Heart left ventricle (tissue), 13 donors: Measurements from ENCODE around the gene OR8S1.

Source experiments
- CTCF ChIP-seq, 12 donors: fragments of 200-600 bp; sonication (generic) in 4 of 12; IDR thresholded peaks; one replicate each; pipeline versions ENCODE4 v1.5.0 to v1.8.0; 2018 to 2022; ENCODE audit warnings: antibody characterized with exemption in 12 of 12, mild to moderate bottlenecking in 5 of 12
- POLR2A ChIP-seq, 2 donors: fragments of 450-650 bp; IDR thresholded peaks; one replicate each; pipeline ENCODE4 v1.6.1; 2017; ENCODE audit warnings: antibody characterized with exemption in 2 of 2, mild to moderate bottlenecking in 2 of 2, moderate library complexity in 2 of 2
- donor health status: ischemic (EF 13 %, LVEDD 7.1; RV severe dilation, severe dysfunction).
- donor health status: DM: no; HTN: yes; CAD: no.
- donor health status: DM: no; HTN: no; CAD: no.
- donor health status: ischemic (EF 25% LVEDD 6.9; RV normal size, moderate dysfunction).
- donor health status: ischemic (EF 25% LVEDD 5.7; RV mildly dilated, moderate dysfunction).
- donor health status: ischemic (EF 35%, LVEDD 5.7; RV mildly dilated, moderate dysfunction).
- donor health status: nonischemic (EF 11% LVEDD 7.7; RV severe dilation, severe dysfunction).
- donor health status: DM: yes; HTN: yes; CAD: no.
- donor health status: PGD.
- donor health status: ischemic (EF 29% LVEDD 5.4; RV normal size, mild dysfunction).
- donor health status: nonischemic (EF 23%, LVEDD 6.1; RV moderate dilation, normal function).

- no peak for TF ChIP-seq CTCF (IDR thresholded peaks at IDR 0.05)
- no peak for TF ChIP-seq POLR2A (IDR thresholded peaks at IDR 0.05)
Observed at GRCh38 chr12:48557919-48558318, 32.5 kb downstream of the OR8S1 start.
